ENCODE results near the gene ARHGEF2. TPM values are rescaled to one million over a fixed set of nuclear protein-coding genes. Genes with fewer than 3 reads are reported as not detected.

ARHGEF2 gene
- total RNA-seq, 1 experiment from 2014 or later = 90.1 TPM

DNA sequence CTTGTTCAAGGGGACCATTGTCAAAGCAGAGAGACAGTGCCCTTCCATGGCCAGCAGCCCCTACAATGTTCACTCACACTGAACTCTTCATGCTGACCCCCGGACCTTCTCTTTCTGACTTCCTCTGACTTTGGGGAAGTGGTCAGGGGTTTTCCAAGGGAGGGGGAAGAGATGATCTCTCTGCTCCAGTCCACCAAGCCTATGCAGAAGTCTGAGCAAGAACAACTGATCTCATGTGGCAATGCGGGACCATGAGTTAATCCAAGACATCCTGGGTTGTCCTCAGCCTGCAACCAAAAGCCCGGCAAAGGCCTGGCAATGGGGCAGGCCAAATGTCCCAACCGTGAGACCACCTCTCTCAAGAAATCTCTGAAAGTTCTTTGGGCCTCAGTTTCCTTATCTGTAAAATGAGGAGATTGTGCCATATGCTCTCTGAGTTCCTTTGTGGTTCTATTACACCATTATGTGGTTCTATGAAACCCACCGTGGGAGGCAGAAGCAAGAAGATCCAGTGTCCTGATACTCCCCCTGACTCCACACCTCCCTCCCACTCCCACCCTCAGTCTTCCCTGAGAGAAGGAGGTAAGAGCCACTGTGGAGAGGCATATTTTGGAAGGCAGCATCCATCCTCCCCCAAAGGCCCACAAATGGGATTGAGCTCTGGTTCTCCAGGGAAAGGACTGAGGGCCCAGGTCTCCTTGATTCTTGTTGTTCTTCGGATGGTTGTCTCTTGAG, 11.8 kb upstream of the ARHGEF2 start:
- H3K27me3 ChIP-seq (ENCODE audit: insufficient read depth, low read length) = no peaks in the 10 kb centered on the region
- no peaks in the 10 kb centered on the region for H4K20me1 ChIP-seq (ENCODE audit: insufficient read depth)
- no peak overlapping the region for H2AFZ ChIP-seq (ENCODE audit: low read depth, low read length, poor library complexity, severe bottlenecking)
- no peak overlapping the region for H3K27ac ChIP-seq (ENCODE audit: low read depth, low read length)
- DNase-seq (ENCODE audit: low read depth, low spot score) (no peak), ATAC-seq (no peak)
- ChIA-PET RAD21 (ENCODE audit: low non-redundant PET in 1 of 2, low total read pairs in 2 of 2, uncharacterized antibody in 2 of 2, unreplicated experiment in 2 of 2) (interaction anchor here (0.7 to 2.0 kb wide), 5 partner anchors 49 to 76 kb away, joined by 3 to 18 read pairs (median 5); no protein-coding TSS in a partner anchor), POLR2A (interaction anchor here (0.6 to 1.4 kb wide), 6 partner anchors 10 to 58 kb away, joined by 3 to 10 read pairs (median 4); partner anchors contain the start of gene KHDC4), CTCF (interaction anchor here (0.6 to 4.3 kb wide), 11 partner anchors 10 to 76 kb away, joined by 3 to 35 read pairs (median 5); partner anchors contain the start of gene KHDC4)
- H3K79me2 ChIP-seq (ENCODE audit: insufficient read depth, low read length) = no peaks in the 10 kb centered on the region
- H3K4me3 ChIP-seq (replicated peaks in 1 of 2; ENCODE audit: low read depth in 1 of 2, low read length in 2 of 2) = no peak overlapping the region
- no peak overlapping the region for H3K9ac ChIP-seq (ENCODE audit: low read length)
- intact Hi-C loops (cut with micrococcal nuclease) = no loop called here
- BruUV-seq (replicated peaks) = no TSS peak
- no peak overlapping the region for H3K4me2 ChIP-seq (ENCODE audit: low read length)
- TF ChIP-seq ZFX (IDR thresholded peaks at IDR 0.05) (no peak), RAD21 (IDR thresholded peaks at IDR 0.05; ENCODE audit: low read depth) (no peak), YY1 (IDR thresholded peaks at IDR 0.05; ENCODE audit: extremely low read depth, insufficient replicate concordance, low read depth, low read length) (no peak), SRF (IDR thresholded peaks at IDR 0.05; ENCODE audit: low read depth) (no peak), JUND (IDR thresholded peaks at IDR 0.05) (no peak), EZH2 (IDR thresholded peaks at IDR 0.05) (no peak), EGR1 (IDR thresholded peaks at IDR 0.05; ENCODE audit: low read depth) (no peak), ZNF274 (IDR thresholded peaks at IDR 0.05; ENCODE audit: low read depth, low read length) (no peak), EZH2phosphoT487 (IDR thresholded peaks at IDR 0.05; ENCODE audit: borderline replicate concordance) (no peak), POLR2AphosphoS5 (IDR thresholded peaks at IDR 0.05; ENCODE audit: low read depth, low read length) (no peak), SP1 (IDR thresholded peaks at IDR 0.05; ENCODE audit: low read depth) (no peak), POLR2A (IDR thresholded peaks at IDR 0.05; ENCODE audit: borderline replicate concordance, extremely low read depth, insufficient read depth, insufficient read length) (no peak), CEBPB (IDR thresholded peaks at IDR 0.05; ENCODE audit: low read depth) (no peak)
- TF ChIP-seq, protein P1, sequence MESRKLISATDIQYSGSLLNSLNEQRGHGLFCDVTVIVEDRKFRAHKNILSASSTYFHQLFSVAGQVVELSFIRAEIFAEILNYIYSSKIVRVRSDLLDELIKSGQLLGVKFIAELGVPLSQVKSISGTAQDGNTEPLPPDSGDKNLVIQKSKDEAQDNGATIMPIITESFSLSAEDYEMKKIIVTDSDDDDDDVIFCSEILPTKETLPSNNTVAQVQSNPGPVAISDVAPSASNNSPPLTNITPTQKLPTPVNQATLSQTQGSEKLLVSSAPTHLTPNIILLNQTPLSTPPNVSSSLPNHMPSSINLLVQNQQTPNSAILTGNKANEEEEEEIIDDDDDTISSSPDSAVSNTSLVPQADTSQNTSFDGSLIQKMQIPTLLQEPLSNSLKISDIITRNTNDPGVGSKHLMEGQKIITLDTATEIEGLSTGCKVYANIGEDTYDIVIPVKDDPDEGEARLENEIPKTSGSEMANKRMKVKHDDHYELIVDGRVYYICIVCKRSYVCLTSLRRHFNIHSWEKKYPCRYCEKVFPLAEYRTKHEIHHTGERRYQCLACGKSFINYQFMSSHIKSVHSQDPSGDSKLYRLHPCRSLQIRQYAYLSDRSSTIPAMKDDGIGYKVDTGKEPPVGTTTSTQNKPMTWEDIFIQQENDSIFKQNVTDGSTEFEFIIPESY (IDR thresholded peaks at IDR 0.05; ENCODE audit: extremely low read depth, insufficient replicate concordance, low read length) = no peak
- TF ChIP-seq, protein P2, sequence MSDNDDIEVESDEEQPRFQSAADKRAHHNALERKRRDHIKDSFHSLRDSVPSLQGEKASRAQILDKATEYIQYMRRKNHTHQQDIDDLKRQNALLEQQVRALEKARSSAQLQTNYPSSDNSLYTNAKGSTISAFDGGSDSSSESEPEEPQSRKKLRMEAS (IDR thresholded peaks at IDR 0.05) = no peak
- no peaks in the 10 kb centered on the region for H3K9me2 ChIP-seq (ENCODE audit: insufficient read depth)
- H3K4me1 ChIP-seq (ENCODE audit: control insufficient read depth in 1 of 2, insufficient read depth in 2 of 2, low read length in 2 of 2) = peaks cover 0 to 5% of the 10 kb centered on the region in 2 experiments; a peak in 1 of 4 replicates
- no peaks in the 10 kb centered on the region for H3K9me3 ChIP-seq (ENCODE audit: control insufficient read depth in 1 of 2, insufficient read depth in 1 of 2, low read depth in 1 of 2, low read length in 2 of 2)
- H3K36me3 ChIP-seq (ENCODE audit: control insufficient read depth in 1 of 2, insufficient read depth in 2 of 2, low read length in 2 of 2) = no peaks in the 10 kb centered on the region
